HFF-Myc (cell line): Measurements from ENCODE around the gene RABGAP1.

Source experiments
- DNase-seq: peaks from one replicate; pipeline ENCODE4 v3.0.0-alpha.2; 2011; ENCODE audit warnings: low read depth; ENCODE audit errors: extremely low read depth
- H3K4me3 ChIP-seq: replicated peaks from 2 replicates; pipeline ENCODE4 v1.5.1; 2011; ENCODE audit warnings: low read depth, mild to moderate bottlenecking, control low read depth, low read length
- CTCF ChIP-seq: IDR thresholded peaks from 2 replicates; pipeline ENCODE4 v1.5.1; 2012; ENCODE audit warnings: mild to moderate bottlenecking, low read depth, low read length, control low read depth; ENCODE audit errors: missing control alignments

The RABGAP1 gene

DNA sequence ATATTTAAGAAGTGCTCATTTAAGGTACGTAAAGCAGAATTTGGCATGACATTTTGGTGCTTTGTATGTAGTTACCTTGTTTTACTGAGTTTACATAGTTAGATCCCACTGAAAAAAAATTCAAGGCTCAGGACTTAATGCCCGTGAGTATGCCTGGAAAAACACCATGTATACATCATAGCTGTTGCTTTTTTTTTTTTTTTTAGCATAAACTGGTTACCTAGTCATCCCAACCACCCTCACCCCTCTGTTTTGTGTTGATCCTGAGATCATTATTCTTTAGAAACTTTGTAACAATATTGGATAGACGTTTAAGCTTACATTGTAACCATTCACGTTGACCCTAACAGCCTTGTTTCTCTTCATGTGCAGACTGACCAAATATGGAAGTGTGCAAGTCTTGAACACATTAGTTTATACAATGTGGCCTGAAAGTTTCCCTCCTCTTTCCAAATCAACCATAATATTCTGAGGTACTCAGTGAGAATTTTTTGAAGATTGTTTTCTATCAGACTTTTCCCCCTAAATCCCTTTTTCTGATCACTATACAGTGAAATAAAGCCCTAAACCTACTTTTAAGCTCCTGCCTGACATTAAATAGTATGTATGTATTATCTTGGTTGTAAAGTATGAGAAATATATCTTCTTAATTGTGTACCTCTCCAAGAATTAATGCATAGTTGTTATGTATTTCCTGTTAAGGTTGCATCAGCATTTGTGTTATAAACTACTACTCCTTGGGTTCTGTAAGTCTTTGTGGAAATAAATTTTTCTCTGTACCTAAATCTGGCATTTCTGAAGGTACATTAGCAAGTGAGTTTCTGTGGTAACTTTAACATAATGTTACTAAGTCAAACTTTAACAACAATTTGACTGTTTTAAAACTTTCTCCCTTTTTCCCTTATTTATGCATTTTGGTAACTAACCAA, 4.4 kb downstream of the RABGAP1 start:
- no peak overlapping the region for H3K4me3 ChIP-seq
- no peak for TF ChIP-seq CTCF
- no peak for DNase-seq

GRCh38 chr9:122946461-122947005, 5.7 kb downstream of the RABGAP1 start:
- no peak overlapping the region for H3K4me3 ChIP-seq
- TF ChIP-seq CTCF = no peak
- no peak for DNase-seq

- TF ChIP-seq CTCF = no peak
- no peak for DNase-seq
- no peak overlapping the region for H3K4me3 ChIP-seq
Observed at GRCh38 chr9:122948313-122948712, 7.5 kb downstream of the RABGAP1 start.

DNA sequence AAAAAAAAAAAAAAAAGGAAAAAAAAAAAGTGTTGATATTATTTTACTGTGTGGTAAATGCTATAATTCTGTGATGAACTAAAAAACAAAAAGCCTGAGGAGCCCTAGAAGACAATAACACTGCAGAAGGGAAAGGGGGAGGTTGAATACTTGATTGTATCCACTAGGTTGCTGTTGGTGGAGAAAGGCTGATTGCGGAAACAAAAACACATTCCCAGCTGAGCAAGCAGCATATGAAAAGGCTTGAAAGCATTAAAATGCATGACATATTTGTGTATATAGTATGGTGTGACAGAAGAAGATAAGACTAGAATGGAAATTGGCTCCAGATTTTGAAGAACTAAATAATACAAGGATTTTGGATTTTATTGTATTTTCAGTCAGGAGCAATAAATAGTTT, 8.9 kb downstream of the RABGAP1 start:
- TF ChIP-seq CTCF = no peak
- H3K4me3 ChIP-seq = no peak overlapping the region
- DNase-seq = no peak

DNA sequence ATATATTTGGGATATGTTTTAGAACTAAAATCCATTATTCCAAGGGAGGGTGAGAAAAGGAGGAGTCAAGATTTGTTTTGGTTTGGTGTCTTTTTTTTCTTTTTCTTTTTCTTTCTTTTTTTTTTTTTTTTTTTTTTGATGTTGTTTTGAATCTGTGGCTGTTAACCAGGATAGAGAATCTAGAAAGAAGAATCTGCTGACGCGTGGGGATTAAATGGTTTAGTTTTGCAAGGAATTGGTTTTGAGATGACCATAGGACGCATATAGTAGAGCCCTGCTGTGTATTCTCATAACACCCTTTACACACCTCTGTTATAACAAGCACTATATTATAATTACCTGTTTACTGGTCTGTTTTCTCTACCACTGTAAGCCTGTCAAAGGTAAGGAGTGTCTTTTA, 9.4 kb downstream of the RABGAP1 start:
- no peak for DNase-seq
- no peak for TF ChIP-seq CTCF
- no peak overlapping the region for H3K4me3 ChIP-seq

- DNase-seq = no peak
- no peak overlapping the region for H3K4me3 ChIP-seq
- no peak for TF ChIP-seq CTCF
Observed at GRCh38 chr9:122951056-122951455, 10.2 kb downstream of the RABGAP1 start.

DNA sequence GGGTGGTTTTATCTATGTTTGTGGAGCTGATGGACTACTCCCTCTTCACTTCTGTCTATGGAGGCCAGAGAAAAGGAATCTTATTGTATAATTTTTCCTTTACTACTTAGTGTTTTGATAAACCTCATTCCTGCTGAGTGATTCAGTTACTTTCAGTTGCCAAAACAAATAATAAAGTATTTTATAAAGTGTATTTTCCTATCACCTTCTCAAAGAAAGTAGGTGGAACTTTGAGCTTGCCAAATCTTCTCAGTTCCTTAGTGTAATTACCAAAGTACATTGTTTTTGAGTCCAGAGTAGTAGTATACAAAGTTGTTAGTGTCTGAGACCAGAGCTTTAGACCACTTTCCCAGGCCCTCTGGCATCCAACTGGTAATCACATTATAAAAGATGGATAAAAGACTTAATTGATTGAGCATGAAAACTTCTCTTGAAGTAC, 13.5 kb downstream of the RABGAP1 start:
- H3K4me3 ChIP-seq = no peak overlapping the region
- no peak for TF ChIP-seq CTCF
- DNase-seq = no peak
